Activated CD8-positive, alpha-beta T cell treated with anti-CD3 and anti-CD28 coated beads for 36 hours (primary cell): ENCODE measurements around the gene VWA5A. TPM values are rescaled to one million over a fixed set of nuclear protein-coding genes. Genes with fewer than 3 reads are reported as not detected.
"Not testable (repeated sequence)": the region's sequence is repeated elsewhere in the genome, so short reads cannot be mapped to it uniquely, and the experiment has no call there.

ENCODE experiments used
- ATAC-seq: fragments of 200-7000 bp; cut with Tn5 transposase; one replicate; pipeline ENCODE4 v1.10.0; 2021; ENCODE audit warnings: mild to moderate bottlenecking, moderate library complexity
- CTCF ChIA-PET: fragments of 350-600 bp; sonication (Branson Sonifier 250); formaldehyde crosslinking; loops from one replicate; lab custom pipeline; 2021; ENCODE audit warnings: antibody characterized with exemption; lab: Charles Lee
- POLR2A ChIA-PET: fragments of 350-600 bp; sonication (Branson Sonifier 250); formaldehyde crosslinking; loops from one replicate; lab custom pipeline; 2021; ENCODE audit warnings: antibody characterized with exemption; lab: Charles Lee
- DNase-seq: peaks from one replicate; pipeline ENCODE4 v3.0.0-alpha.2; 2020
- H3K27ac Mint-ChIP-seq: one replicate; pipeline ENCODE4 v1.8.0; 2021; ENCODE audit warnings: mild to moderate bottlenecking, mixed read lengths
- H3K27me3 Mint-ChIP-seq: one replicate; pipeline ENCODE4 v1.8.0; 2021; ENCODE audit warnings: mixed read lengths
- H3K36me3 Mint-ChIP-seq: one replicate; pipeline ENCODE4 v1.8.0; 2021; ENCODE audit warnings: low read depth, mixed read lengths
- H3K4me1 Mint-ChIP-seq: one replicate; pipeline ENCODE4 v1.8.0; 2021; ENCODE audit warnings: low read depth, mixed read lengths
- H3K4me3 Mint-ChIP-seq: one replicate; pipeline ENCODE4 v1.8.0; 2021; ENCODE audit warnings: mild to moderate bottlenecking, moderate library complexity, mixed read lengths
- H3K9me3 Mint-ChIP-seq: one replicate; pipeline ENCODE4 v1.8.0; 2021; ENCODE audit warnings: mixed read lengths
- CTCF ChIP-seq: fragments of 200-600 bp; IDR thresholded peaks from one replicate; pipeline ENCODE4 v1.8.0; 2022; ENCODE audit warnings: antibody characterized with exemption, mild to moderate bottlenecking
- intact Hi-C: fragments of 100-400 bp; cut with micrococcal nuclease; formaldehyde crosslinking; loops from one replicate; pipeline ENCODE4 v1.10.0; 2022
- total RNA-seq, 2 experiments: library from RNA; stranded (reverse); gene quantifications; one replicate each; pipeline ENCODE4 v1.2.3, GENCODE V29; 2021

VWA5A gene
- total RNA-seq, 2 experiments from 2014 or later = 4.4 TPM

- no peak for DNase-seq
- intact Hi-C loops = loop anchor here (10.0 kb wide), 1 partner anchor 79 kb away; no protein-coding TSS in a partner anchor
- peaks cover 5% of the 10 kb centered on the region for H3K27me3 Mint-ChIP-seq
- ChIA-PET POLR2A (interaction anchor here (1.1 kb wide), 1 partner anchor 50 kb away, joined by 3 read pairs; no protein-coding TSS in a partner anchor), CTCF (interaction anchor here (1.4 to 2.5 kb wide), 2 partner anchors 43 to 79 kb away, joined by 3 to 13 read pairs; no protein-coding TSS in a partner anchor)
- peak; percentile 34 for ATAC-seq
- H3K9me3 Mint-ChIP-seq = no peaks in the 10 kb centered on the region
- peak overlapping the region; percentile 82 for H3K4me3 Mint-ChIP-seq
- TF ChIP-seq CTCF = no peak
- peaks cover 10% of the 10 kb centered on the region for H3K4me1 Mint-ChIP-seq
- peak overlapping the region; percentile 80 for H3K27ac Mint-ChIP-seq
- peaks cover 5% of the 10 kb centered on the region for H3K36me3 Mint-ChIP-seq
These were observed 749 bp downstream of the VWA5A start for GRCh38 chr11:124115782-124116616.

- Mint-ChIP-seq H3K27ac (no peak overlapping the region), H3K4me1 (peaks cover 10% of the 10 kb centered on the region), H3K36me3 (peaks cover 6% of the 10 kb centered on the region), H3K27me3 (no peaks in the 10 kb centered on the region), H3K4me3 (no peak overlapping the region), H3K9me3 (no peaks in the 10 kb centered on the region)
- ATAC-seq (no peak), DNase-seq (no peak)
- intact Hi-C loops = loop anchor here (10.0 kb wide), 1 partner anchor 76 kb away; no protein-coding TSS in a partner anchor
- ChIA-PET POLR2A (no interaction called here), CTCF (no interaction called here)
- TF ChIP-seq CTCF = no peak
These were observed 3.9 kb downstream of the VWA5A start for GRCh38 chr11:124119103-124119502.

GRCh38 chr11:124120891-124121290 lies 5.6 kb downstream of the VWA5A start:
- POLR2A ChIA-PET = no interaction called here
- no peak overlapping the region for H3K27ac Mint-ChIP-seq
- ATAC-seq (no peak), DNase-seq (no peak)
- peaks cover 7% of the 10 kb centered on the region for H3K4me1 Mint-ChIP-seq
- no peak for TF ChIP-seq CTCF
- CTCF ChIA-PET = interaction anchor here (1.7 kb wide), 1 partner anchor 49 kb away, joined by 5 read pairs; no protein-coding TSS in a partner anchor
- intact Hi-C loops = no loop called here
- no peaks in the 10 kb centered on the region for H3K27me3 Mint-ChIP-seq
- peaks cover 12% of the 10 kb centered on the region for H3K36me3 Mint-ChIP-seq
- H3K9me3 Mint-ChIP-seq = peaks cover 2% of the 10 kb centered on the region
- H3K4me3 Mint-ChIP-seq = no peak overlapping the region

- H3K9me3 Mint-ChIP-seq = peaks cover 3% of the 10 kb centered on the region
- H3K4me1 Mint-ChIP-seq = peaks cover 2% of the 10 kb centered on the region
- ATAC-seq = no peak
- intact Hi-C loops = no loop called here
- no peak for TF ChIP-seq CTCF
- no peaks in the 10 kb centered on the region for H3K27me3 Mint-ChIP-seq
- ChIA-PET CTCF (interaction anchor here (1.2 to 2.3 kb wide), 4 partner anchors 36 to 53 kb away, joined by 3 to 11 read pairs (median 7); no protein-coding TSS in a partner anchor), POLR2A (interaction anchor here (1.2 kb wide), 1 partner anchor 35 kb away, joined by 3 read pairs; no protein-coding TSS in a partner anchor)
- no peak overlapping the region for H3K4me3 Mint-ChIP-seq
- peaks cover 12% of the 10 kb centered on the region for H3K36me3 Mint-ChIP-seq
- no peak overlapping the region for H3K27ac Mint-ChIP-seq
- DNase-seq = no peak
These were observed 6.9 kb downstream of the VWA5A start for GRCh38 chr11:124122123-124122522.

GRCh38 chr11:124123622-124124021 lies 8.4 kb downstream of the VWA5A start:
- CTCF ChIA-PET = interaction anchor here (2.3 kb wide), 1 partner anchor 52 kb away, joined by 11 read pairs; no protein-coding TSS in a partner anchor
- H3K4me1 Mint-ChIP-seq = no peaks in the 10 kb centered on the region

GRCh38 chr11:124127134-124127533 lies 11.9 kb downstream of the VWA5A start:
- H3K27me3 Mint-ChIP-seq, H3K4me3 Mint-ChIP-seq, CTCF ChIA-PET, H3K36me3 Mint-ChIP-seq, intact Hi-C loops, POLR2A ChIA-PET, H3K4me1 Mint-ChIP-seq, H3K27ac Mint-ChIP-seq, ATAC-seq, DNase-seq, H3K9me3 Mint-ChIP-seq: not testable (repeated sequence)

More at GRCh38 chr11:124123622-124124021, 8.4 kb downstream of the VWA5A start:
- no peak overlapping the region for H3K27ac Mint-ChIP-seq
- intact Hi-C loops = no loop called here
- DNase-seq = no peak
- no peak for ATAC-seq
- no peaks in the 10 kb centered on the region for H3K27me3 Mint-ChIP-seq
- H3K4me3 Mint-ChIP-seq = no peak overlapping the region
- POLR2A ChIA-PET = no interaction called here
- peaks cover 11% of the 10 kb centered on the region for H3K36me3 Mint-ChIP-seq
- TF ChIP-seq CTCF = no peak
- H3K9me3 Mint-ChIP-seq = peaks cover 5% of the 10 kb centered on the region
